Smooth muscle cell (in vitro differentiated cells): ENCODE measurements around the gene ZNF638. TPM values are rescaled to one million over a fixed set of nuclear protein-coding genes. Genes with fewer than 3 reads are reported as not detected.
A peak's percentile ranks its signal among the peaks of the same experiment; 100 is the strongest.

Source experiments
- DNase-seq: peaks from one replicate; lab custom pipeline; 2025; ENCODE audit not compliant: unreplicated experiment; lab: John Stamatoyannopoulos, UW
- H2AFZ ChIP-seq: fragments of 200-600 bp; sonication (generic); 2 replicates; pipeline ENCODE4 v1.6.0; 2016; ENCODE audit warnings: antibody characterized with exemption, low read depth, mild to moderate bottlenecking
- H3F3A ChIP-seq: fragments of 200-600 bp; sonication (generic); 2 replicates; pipeline ENCODE4 v1.6.0; 2017; ENCODE audit warnings: antibody characterized with exemption, low read depth
- H3K27ac ChIP-seq: fragments of 200-600 bp; sonication (generic); 2 replicates; pipeline ENCODE4 v1.5.1; 2016; ENCODE audit warnings: low read depth, mild to moderate bottlenecking
- H3K27me3 ChIP-seq: fragments of 200-600 bp; sonication (generic); 2 replicates; pipeline ENCODE4 v1.6.1; 2016; ENCODE audit warnings: low read depth, mild to moderate bottlenecking
- H3K36me3 ChIP-seq: fragments of 200-600 bp; sonication (generic); 2 replicates; pipeline ENCODE4 v1.5.1; 2016; ENCODE audit warnings: low read depth
- H3K4me1 ChIP-seq: fragments of 200-600 bp; sonication (generic); 2 replicates; pipeline ENCODE4 v1.5.1; 2016; ENCODE audit warnings: low read depth
- H3K4me2 ChIP-seq: fragments of 200-600 bp; sonication (generic); 2 replicates; pipeline ENCODE4 v1.6.0; 2016; ENCODE audit warnings: mild to moderate bottlenecking
- H3K4me3 ChIP-seq: fragments of 200-600 bp; sonication (generic); 2 replicates; pipeline ENCODE4 v1.5.1; 2016; ENCODE audit warnings: mild to moderate bottlenecking
- H3K79me2 ChIP-seq: fragments of 200-600 bp; sonication (generic); 2 replicates; pipeline ENCODE4 v1.6.0; 2016; ENCODE audit warnings: low read depth, mild to moderate bottlenecking
- H3K9ac ChIP-seq: fragments of 200-600 bp; sonication (generic); 2 replicates; pipeline ENCODE4 v1.6.0; 2016; ENCODE audit warnings: low read depth
- H3K9me3 ChIP-seq: fragments of 200-600 bp; sonication (generic); replicated peaks from 2 replicates; pipeline ENCODE4 v1.5.1; 2016; ENCODE audit warnings: low read depth
- H4K20me1 ChIP-seq: fragments of 200-600 bp; sonication (generic); 2 replicates; pipeline ENCODE4 v1.6.0; 2016; ENCODE audit warnings: low read depth
- WGBS: methylation state at CpG from one replicate; pipeline ENCODE4 v1.1.7; 2016; ENCODE audit warnings: low lambda C conversion rate; 5-methylcytosine and 5-hydroxymethylcytosine counted together
- polyA plus RNA-seq: library from polyadenylated mRNA; unstranded; fragments of >200 nt; fragmentation: Nextera tagmentation; extraction: Ambion mirVana; gene quantifications from 2 replicates; pipeline ENCODE4 v1.2.1, GENCODE V29; 2016
- total RNA-seq: library from RNA; depleted of rRNA; stranded (reverse); fragments of >200 nt; gene quantifications from 2 replicates; pipeline ENCODE4 v1.2.3, GENCODE V29; 2014
- TF ChIP-seq, protein P1 (sequence below): fragments of 200-600 bp; sonication (generic); IDR thresholded peaks from 2 replicates; pipeline ENCODE4 v1.5.1; 2017; ENCODE audit warnings: borderline replicate concordance, mild to moderate bottlenecking, antibody characterized with exemption; ENCODE audit not compliant: insufficient read depth, poor library complexity, severe bottlenecking

Gene ZNF638
- total and polyA plus RNA-seq, 2 experiments from 2014 or later, result 44.8 to 159 TPM

DNA sequence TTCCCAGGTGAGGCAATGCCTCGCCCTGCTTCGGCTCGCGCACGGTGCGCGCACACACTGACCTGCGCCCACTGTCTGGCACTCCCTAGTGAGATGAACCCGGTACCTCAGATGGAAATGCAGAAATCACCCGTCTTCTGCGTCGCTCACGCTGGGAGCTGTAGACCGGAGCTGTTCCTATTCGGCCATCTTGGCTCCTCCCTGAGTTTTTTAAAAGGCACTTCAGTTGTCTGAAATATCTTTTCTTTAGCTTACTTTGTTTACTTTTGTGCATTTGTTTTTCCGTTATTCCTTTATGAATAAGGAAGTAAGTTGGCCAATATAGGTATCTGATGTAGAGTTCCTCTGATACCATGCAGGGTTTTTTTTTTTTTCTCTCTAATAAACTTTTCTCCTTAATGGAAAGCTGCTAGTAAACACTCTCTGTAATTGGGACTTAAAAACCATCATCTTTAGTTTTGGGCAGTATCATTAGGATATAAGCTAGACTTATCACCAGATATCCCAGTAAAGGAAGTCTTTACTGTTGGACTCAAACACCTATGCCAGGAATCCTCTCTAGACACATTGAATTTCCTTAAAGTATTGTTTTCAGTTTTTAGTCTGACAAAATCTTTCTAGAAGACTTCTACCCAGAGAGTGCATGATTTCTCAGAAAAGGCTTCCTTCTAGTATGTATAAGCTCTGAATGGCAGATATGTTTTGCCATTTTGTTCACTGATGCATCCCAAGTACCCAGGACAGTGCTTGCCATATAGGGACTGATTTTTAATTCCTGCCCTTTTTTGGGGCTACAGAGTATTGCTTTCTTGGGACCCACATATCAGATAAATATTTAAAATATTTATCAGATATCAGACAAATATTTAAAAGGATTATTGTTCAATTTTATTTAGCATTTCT lies 86.0 kb downstream of the ZNF638 start:
- Histone ChIP-seq H3K9ac (peak overlapping the region; percentile 4), H2AFZ (no peak overlapping the region), H3K79me2 (peaks cover 5% of the 10 kb centered on the region), H3K36me3 (no peaks in the 10 kb centered on the region), H3K4me3 (peak overlapping the region; percentile 43), H3K4me2 (peak overlapping the region; percentile 69), H3F3A (no peaks in the 10 kb centered on the region), H3K27me3 (no peaks in the 10 kb centered on the region), H4K20me1 (peaks cover 7% of the 10 kb centered on the region), H3K9me3 (no peaks in the 10 kb centered on the region), H3K4me1 (peaks cover 8% of the 10 kb centered on the region), H3K27ac (peak overlapping the region; percentile 55)
- DNase-seq, result no peak
- WGBS, result 34% methylated on average over 8 of the region's 16 CpGs
- TF ChIP-seq, protein P1, sequence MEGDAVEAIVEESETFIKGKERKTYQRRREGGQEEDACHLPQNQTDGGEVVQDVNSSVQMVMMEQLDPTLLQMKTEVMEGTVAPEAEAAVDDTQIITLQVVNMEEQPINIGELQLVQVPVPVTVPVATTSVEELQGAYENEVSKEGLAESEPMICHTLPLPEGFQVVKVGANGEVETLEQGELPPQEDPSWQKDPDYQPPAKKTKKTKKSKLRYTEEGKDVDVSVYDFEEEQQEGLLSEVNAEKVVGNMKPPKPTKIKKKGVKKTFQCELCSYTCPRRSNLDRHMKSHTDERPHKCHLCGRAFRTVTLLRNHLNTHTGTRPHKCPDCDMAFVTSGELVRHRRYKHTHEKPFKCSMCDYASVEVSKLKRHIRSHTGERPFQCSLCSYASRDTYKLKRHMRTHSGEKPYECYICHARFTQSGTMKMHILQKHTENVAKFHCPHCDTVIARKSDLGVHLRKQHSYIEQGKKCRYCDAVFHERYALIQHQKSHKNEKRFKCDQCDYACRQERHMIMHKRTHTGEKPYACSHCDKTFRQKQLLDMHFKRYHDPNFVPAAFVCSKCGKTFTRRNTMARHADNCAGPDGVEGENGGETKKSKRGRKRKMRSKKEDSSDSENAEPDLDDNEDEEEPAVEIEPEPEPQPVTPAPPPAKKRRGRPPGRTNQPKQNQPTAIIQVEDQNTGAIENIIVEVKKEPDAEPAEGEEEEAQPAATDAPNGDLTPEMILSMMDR, result no peak

- H3K4me2 ChIP-seq, result no peak overlapping the region
- no peak overlapping the region for H2AFZ ChIP-seq
- no peak overlapping the region for H3K27ac ChIP-seq
- TF ChIP-seq, protein P1, result no peak
- no peaks in the 10 kb centered on the region for H3K9me3 ChIP-seq
- no peak for DNase-seq
- H3K9ac ChIP-seq, result no peak overlapping the region
- peaks cover 5% of the 10 kb centered on the region for H3K79me2 ChIP-seq
- H3K27me3 ChIP-seq, result no peaks in the 10 kb centered on the region
- peaks cover 12% of the 10 kb centered on the region for H3K36me3 ChIP-seq
- peaks cover 8% of the 10 kb centered on the region for H3K4me1 ChIP-seq
- H4K20me1 ChIP-seq, result peaks cover 7% of the 10 kb centered on the region
- 96% methylated on average over 4 of the region's 4 CpGs for WGBS
- no peak overlapping the region for H3K4me3 ChIP-seq
- no peaks in the 10 kb centered on the region for H3F3A ChIP-seq
Observed at GRCh38 chr2:71419145-71419544, 87.6 kb downstream of the ZNF638 start.

DNA sequence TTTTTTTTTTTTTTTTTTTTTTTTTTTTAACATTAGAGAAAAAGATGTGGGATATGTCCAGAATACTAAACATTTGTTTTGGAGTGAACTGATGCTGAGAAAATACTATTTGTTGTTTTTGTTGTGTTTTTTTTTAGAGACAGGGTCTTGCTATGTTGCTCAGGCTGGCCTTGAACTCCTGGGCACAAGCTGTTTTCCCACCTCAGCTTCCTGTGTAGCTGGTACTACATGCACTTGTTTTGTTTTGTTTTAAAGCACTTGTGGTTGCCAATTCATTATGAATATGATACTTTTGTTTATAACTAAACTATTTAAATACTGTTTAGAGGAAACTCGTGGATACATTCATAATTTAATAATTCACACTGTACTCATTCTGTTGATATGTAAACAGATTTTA lies 88.4 kb downstream of the ZNF638 start:
- Histone ChIP-seq H3K9me3 (no peaks in the 10 kb centered on the region), H3K9ac (no peak overlapping the region), H3K4me1 (peaks cover 8% of the 10 kb centered on the region), H3K4me2 (no peak overlapping the region), H2AFZ (no peak overlapping the region), H3K36me3 (peaks cover 12% of the 10 kb centered on the region), H3K79me2 (peaks cover 5% of the 10 kb centered on the region), H3K27me3 (no peaks in the 10 kb centered on the region), H4K20me1 (peaks cover 7% of the 10 kb centered on the region), H3K4me3 (no peak overlapping the region), H3F3A (no peaks in the 10 kb centered on the region), H3K27ac (no peak overlapping the region)
- no peak for DNase-seq
- TF ChIP-seq, protein P1, result no peak
- 78% methylated on average over 1 of the region's 1 CpG for WGBS
